Eye (tissue), 1 donor: ENCODE measurements around the gene CTIF.

Source experiments
- DNase-seq: peaks from one replicate; pipeline ENCODE4 v3.0.0-alpha.2; 2015

The CTIF gene

GRCh38 chr18:48669991-48670750, 131.3 kb downstream of the CTIF start:
- no peak for DNase-seq

DNA sequence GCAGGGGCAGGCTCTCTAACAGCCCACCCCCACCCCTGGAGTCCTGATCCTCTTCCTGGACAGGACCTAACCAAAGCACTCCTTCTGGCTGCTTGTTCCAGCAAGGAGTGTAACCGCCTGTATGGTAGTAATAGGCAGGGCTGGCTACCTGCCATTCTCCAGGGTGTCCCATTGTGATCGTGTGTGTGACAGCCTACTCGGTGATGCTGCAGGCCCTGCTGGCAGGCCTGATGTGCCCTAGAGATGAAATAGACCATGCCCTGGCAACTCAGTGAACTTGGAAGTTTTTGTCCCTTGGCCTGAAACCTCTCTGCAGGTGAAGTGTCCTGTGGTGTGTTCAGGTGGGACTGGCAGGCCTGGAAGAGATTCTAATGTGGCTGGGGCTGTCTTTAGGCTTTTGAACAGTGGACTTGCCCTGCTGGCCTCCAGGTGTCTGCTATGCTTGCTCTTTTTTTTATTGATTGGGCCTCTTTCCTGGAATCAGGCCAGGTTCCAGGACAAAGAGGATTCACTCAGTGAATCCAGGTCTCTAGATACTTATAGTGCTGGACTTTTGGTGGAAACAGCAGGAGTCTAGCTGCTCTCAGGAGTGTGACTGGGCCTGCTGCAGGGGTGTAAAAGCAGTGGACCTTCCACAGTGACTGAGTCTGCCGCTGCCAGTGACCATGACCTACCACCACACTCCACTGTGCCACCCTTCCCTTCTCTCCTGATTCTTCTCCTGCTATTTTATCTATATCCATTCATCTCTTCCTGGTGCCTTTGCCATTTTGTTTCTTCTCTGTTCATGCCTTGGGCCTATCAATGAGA, 132.1 kb downstream of the CTIF start:
- no peak for DNase-seq

- DNase-seq, result no peak
Observed at GRCh38 chr18:48671561-48671945, 132.7 kb downstream of the CTIF start.

DNA sequence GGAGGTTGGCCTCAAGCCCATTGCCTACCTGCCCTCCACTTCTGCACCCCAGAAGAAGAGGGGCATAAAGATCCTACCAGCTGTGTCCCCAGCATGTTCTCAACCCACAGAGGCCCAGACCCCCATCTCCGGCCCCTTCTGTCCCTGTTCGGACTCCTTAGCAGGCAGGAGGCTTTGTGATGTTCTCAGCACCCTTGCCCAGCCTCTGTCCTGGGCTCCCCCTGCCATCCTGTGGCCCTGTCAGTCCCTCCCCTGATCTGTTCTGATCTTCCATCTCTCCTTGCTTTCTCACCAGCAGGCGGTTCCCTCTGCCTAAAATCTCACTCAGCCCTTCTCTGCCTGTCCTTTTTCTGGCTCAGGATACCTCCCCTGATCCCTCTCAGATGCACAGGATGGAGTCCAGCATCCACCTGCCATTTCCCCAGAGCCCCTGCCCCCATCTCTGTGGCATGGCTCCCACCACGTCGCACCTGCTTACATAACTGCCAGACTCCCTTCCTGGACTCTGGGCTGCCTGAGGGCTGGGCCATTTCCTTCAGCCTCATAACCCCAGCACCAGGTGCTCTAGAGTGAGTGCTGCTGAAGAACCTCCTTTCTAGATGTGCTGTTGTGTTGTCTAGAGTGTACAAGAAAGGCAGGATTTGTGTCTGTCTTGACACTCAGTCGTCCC, 134.0 kb downstream of the CTIF start:
- no peak for DNase-seq

DNA sequence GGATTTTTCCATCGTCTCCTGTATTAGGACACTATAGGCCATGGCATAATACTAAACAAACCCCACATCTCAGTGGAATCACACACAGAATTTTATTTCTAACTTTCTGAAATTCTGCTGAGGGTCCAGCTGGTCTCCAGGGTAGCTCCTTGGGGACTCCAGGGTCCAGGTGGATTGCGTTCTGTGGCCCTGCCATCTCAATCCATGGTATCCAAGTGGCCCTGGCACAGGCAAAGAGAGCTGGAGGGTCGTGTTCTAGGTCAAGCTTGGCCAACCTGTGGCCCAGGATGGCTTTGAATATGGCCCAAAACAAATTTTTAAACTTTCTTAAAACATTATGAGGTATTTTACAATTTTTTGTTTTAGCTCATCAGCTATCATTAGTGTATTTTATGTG, 134.6 kb downstream of the CTIF start:
- DNase-seq, result no peak

GRCh38 chr18:48673853-48674721, 135.3 kb downstream of the CTIF start:
- no peak for DNase-seq

GRCh38 chr18:48674758-48675351, 136.0 kb downstream of the CTIF start:
- no peak for DNase-seq

- peak; percentile 94 for DNase-seq
Observed at GRCh38 chr18:48675352-48675761, 136.5 kb downstream of the CTIF start.

DNA sequence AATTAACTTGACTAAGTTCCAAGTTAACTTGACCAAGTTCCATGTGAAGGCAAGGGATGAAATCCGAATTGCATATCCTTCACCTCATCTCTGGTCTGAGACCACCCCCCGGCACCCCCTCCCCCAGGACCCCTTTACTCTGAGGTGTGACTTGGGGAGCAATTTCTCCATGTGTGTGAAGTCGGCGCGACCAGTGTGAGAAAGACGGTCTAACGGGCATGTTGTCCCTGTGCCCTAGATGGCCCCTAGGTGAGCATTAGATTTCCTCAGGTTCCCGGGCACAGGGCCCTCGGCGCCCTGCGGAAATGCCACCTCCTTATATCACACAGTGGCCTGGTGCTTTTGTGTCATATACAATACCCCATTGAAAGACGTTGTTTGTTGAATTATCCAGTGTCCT, 137.1 kb downstream of the CTIF start:
- no peak for DNase-seq

- no peak for DNase-seq
Observed at GRCh38 chr18:48676346-48676745, 137.5 kb downstream of the CTIF start.

GRCh38 chr18:48676756-48677368, 138.0 kb downstream of the CTIF start:
- peak; percentile 87 for DNase-seq

DNA sequence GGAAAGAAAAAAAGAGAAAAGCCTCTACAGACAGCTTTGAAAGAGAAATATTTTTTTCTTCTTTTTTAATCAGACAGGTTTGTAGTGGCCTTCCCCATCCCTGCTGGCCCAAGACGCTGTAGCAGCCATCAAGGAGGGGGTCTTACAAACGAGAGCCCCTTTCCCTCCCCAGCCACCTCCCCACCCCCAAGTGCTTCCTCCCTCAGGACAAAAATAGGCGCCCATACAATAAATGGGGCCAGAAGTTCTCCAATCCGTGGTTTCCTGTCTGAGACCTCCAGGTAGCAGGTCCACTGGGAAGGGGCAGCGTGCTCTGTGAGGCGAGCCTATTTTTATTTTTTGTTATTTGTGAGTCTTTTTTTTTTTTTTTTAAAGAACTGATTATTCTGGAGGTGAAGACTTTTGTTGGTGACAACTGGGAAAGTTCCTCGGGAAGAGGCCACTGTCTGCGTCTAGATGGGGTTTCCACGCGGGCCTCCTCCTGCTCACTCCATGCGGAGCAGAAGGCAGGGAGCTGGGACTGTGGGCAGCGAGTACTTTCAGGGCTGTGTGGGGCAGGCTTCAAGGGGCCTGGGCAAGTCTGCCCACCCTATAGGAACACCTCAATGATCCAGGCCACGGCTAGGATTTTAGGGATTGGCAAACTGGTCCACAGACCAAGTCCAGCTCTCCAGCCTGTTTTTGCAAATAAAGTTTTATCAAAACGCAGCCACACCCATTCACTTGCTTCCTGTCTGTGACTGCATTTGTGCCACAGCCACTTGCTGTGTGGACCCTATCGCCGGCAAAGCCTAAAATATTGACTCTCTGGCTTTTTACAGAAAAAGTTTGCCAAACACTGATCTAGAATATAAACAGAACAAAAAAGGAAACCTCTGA, 139.6 kb downstream of the CTIF start:
- no peak for DNase-seq

GRCh38 chr18:48679236-48679635, 140.4 kb downstream of the CTIF start:
- no peak for DNase-seq

DNA sequence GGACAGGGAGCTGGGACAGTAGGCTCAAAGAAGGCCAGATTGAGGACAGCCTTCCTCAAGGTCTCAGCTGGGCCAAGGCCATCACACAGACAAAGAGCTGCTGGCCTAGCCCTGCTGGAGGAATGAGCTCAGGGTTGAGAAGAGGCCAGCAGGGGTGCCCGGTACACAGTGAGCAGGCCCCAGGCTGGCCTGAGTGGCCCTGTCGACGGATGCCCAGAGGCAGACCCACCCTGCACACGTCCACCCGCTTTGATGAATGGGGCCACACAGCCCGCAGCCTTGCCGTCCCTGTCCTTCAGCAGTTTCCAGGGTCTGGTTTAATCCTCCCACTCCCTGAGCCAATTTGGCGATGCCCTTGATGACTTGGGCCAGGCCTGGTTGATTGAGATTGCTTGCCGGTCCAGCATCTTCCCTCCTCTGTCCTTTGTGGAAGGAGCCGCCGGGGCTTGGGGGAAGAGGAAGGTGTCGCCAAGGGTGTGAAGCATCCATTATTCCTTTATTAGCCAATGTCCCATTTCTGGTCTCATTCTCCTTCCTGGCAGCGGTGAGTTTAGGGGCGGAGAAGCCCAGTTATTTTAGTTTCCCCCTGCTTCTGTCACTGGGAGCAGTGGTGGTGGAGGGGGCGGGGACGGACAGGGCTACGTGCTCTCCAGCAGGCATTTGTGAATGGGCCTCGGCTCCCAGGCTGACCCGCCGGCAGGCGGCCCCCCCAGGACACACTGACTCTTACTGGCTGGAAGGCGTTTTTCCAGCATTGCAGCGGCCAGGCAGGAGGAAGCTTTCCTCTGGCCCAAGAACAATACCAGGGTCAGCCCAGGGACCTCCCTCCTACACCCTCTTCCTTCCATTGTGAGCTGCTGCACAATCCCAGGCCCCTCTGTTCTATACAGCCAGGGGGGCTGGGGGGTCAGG, 141.8 kb downstream of the CTIF start:
- DNase-seq, result peak; percentile 47

DNA sequence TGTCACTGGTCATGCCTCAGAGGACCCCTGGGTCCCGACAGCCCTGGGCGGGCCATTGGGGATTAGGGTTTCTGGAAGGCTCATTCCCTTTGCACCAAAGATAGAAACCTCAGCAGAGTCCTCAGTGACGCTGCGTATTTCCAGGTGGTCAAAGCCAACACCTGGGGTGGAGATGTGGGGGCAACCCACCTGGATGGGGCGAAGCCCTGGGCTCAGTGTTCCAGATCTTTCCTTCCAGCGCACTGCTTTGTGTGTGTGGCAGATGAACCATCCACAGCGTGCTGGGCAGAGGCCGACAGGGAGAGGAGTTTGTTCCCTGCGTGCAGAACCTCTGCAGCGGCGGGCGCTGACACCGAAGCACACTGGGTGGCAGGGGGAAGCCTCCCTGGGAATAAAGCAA, 143.9 kb downstream of the CTIF start:
- no peak for DNase-seq

- no peak for DNase-seq
Observed at GRCh38 chr18:48683197-48683596, 144.4 kb downstream of the CTIF start.

DNA sequence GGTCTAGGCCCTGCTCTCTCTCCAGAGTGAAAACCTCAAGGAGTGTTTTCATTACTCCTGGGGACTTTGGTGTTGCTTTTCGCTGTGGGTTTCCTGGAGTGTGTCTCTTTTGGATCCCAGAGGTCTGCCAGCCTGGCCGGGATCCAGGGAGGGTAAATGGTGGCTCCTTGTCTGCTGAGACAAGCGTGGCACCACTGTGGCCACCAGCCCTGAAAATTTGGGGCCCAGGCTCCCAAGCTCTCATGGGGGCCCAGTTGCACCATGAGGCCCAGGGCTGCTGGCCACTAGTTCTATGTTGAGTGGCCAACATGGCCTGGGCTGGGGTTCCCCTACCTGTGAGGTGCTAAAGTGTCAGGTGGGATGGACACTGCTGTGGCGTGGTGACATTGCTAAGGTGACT, 144.8 kb downstream of the CTIF start:
- no peak for DNase-seq

DNA sequence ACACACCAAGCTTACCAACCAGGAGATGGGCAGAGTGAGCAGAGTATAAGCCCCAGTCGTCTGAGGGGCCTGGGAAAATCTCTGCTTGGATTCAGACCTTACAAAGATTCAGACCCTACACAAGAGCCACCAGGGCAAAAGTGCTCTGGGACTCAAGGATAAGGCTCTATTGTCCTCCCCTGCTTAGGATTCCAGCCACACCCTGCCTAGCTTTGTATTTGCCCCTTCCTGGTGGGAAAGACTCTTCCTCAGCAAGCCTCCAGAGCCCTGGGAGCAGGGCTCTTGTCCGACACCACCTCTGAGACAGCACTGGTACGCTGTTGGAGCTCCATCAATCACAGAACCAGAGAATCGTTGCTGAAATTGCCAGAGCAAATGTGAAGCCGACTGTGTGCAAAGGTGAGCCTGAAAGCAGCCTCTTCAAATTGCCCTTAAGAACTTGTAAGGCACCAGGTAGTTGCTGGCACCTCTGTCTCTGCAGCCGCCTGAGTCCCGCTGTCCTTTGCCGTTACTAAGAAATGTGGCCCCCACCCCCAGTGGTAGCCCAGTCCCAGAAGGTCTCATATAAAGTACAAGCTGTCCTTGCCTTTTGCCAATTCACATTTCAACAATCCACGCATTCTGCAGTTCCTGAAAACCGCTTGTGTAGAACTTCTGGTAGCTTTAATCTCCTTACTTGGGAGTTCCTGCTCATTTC, 148.7 kb downstream of the CTIF start:
- no peak for DNase-seq

GRCh38 chr18:48688961-48689360, 150.1 kb downstream of the CTIF start:
- DNase-seq, result no peak
